ENCODE results near the gene KIF17.

DNA sequence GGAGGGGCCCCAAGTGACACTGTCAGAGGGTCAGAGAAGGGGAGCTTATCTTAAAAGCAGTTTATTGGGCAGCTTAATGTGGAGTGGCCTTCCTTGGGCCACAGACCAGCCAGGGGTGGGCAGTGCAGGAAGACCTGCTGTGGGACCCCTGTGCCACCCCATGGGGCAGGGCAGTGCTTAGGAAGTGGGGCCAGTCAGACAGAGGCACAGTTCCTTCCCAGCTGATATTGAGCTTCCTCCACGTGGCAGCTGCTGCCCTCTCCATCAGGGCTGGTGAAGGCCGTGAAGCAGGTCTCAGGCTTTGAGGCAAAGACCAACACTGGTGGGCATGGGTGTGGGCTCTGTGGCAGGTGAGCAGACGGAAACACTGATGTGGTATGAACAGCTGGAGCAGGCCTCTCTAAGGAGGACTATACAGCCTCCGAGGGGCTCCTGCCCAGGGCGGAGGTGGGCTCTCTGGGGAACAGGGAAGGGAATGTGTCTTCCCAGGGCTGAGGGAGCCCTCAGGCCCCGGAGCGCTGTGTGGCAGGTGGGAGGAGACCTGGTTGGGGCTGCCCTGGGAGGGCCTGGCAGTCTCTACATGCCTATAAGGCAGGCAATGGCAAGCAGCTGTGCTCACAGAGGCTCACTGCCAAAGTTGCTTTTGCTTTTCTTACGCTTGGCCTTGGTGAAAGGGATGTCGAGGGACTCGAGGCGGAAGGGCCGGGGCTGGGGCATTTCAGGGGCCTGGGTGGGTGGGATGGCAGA is 53.7 kb downstream of the KIF17 start:
- TF ChIP-seq, protein P1, sequence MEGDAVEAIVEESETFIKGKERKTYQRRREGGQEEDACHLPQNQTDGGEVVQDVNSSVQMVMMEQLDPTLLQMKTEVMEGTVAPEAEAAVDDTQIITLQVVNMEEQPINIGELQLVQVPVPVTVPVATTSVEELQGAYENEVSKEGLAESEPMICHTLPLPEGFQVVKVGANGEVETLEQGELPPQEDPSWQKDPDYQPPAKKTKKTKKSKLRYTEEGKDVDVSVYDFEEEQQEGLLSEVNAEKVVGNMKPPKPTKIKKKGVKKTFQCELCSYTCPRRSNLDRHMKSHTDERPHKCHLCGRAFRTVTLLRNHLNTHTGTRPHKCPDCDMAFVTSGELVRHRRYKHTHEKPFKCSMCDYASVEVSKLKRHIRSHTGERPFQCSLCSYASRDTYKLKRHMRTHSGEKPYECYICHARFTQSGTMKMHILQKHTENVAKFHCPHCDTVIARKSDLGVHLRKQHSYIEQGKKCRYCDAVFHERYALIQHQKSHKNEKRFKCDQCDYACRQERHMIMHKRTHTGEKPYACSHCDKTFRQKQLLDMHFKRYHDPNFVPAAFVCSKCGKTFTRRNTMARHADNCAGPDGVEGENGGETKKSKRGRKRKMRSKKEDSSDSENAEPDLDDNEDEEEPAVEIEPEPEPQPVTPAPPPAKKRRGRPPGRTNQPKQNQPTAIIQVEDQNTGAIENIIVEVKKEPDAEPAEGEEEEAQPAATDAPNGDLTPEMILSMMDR (IDR thresholded peaks at IDR 0.05): no peak
- TF ChIP-seq POLR2A (IDR thresholded peaks at IDR 0.05) (no peak), EP300 (IDR thresholded peaks at IDR 0.05) (no peak)
